Measurements from ENCODE around the gene ST6GAL1.

DNA sequence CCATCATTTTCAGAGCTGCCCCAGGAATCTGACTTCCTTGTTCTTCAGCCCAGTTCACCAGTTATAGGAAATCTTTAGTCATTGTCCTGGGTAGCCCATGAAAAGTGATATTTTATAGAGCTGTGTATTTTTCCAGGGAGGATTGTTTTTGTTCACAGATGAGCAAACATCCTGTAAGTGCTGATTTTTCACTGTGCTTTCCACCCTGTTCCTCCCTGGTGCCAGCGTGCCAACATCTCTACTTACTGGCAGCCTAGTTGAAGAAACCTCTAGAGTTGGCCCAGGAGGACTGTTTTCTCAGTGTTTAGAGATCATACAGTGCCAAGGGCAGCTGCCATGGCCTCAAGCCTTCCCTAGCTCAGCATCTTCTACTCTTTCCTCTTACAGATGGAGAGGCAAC, 41.3 kb downstream of the ST6GAL1 start:
- peak in 1 of 2 donors; percentile 21 for TF ChIP-seq POLR2A (IDR thresholded peaks at IDR 0.05)
- TF ChIP-seq, protein P1, sequence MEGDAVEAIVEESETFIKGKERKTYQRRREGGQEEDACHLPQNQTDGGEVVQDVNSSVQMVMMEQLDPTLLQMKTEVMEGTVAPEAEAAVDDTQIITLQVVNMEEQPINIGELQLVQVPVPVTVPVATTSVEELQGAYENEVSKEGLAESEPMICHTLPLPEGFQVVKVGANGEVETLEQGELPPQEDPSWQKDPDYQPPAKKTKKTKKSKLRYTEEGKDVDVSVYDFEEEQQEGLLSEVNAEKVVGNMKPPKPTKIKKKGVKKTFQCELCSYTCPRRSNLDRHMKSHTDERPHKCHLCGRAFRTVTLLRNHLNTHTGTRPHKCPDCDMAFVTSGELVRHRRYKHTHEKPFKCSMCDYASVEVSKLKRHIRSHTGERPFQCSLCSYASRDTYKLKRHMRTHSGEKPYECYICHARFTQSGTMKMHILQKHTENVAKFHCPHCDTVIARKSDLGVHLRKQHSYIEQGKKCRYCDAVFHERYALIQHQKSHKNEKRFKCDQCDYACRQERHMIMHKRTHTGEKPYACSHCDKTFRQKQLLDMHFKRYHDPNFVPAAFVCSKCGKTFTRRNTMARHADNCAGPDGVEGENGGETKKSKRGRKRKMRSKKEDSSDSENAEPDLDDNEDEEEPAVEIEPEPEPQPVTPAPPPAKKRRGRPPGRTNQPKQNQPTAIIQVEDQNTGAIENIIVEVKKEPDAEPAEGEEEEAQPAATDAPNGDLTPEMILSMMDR (IDR thresholded peaks at IDR 0.05), result no peak

All from heart left ventricle (tissue), 13 donors.